K562 (cell line): ENCODE data around the gene COMP.
"Not testable (repeated sequence)": the region's sequence is repeated elsewhere in the genome, so short reads cannot be mapped to it uniquely, and the experiment has no call there.

Experiments
- HDAC6 ChIP-seq: IDR thresholded peaks from 2 replicates; pipeline ENCODE4 v1.6.1; 2012; ENCODE audit warnings: low read depth, mild to moderate bottlenecking, control low read depth, inconsistent platforms, low read length, moderate library complexity
- POLR2AphosphoS5 ChIP-seq: IDR thresholded peaks from 2 replicates; pipeline ENCODE4 v1.6.1; 2011; ENCODE audit warnings: mild to moderate bottlenecking, low read depth, low read length, moderate library complexity; ENCODE audit not compliant: control insufficient read depth, insufficient read depth
- RBM15 ChIP-seq: fragments of 200-400 bp; formaldehyde crosslinking; IDR thresholded peaks from 2 replicates; pipeline ENCODE4 v1.6.1; 2018; ENCODE audit warnings: mild to moderate bottlenecking, low read length, moderate library complexity; ENCODE audit not compliant: insufficient read depth
- TBP ChIP-seq: optimal IDR thresholded peaks from 2 replicates; pipeline ENCODE3; 2011; ENCODE audit warnings: low read depth, low read length, improper control_type of control experiment
- ZBTB7A ChIP-seq: IDR thresholded peaks from 2 replicates; pipeline ENCODE4 v1.6.1; 2011; ENCODE audit warnings: low read depth, mild to moderate bottlenecking, low read length, moderate library complexity, borderline replicate concordance; ENCODE audit not compliant: control insufficient read depth
- TF ChIP-seq, protein P1 (sequence below), 3 experiments: IDR thresholded peaks in 2 of 3; conservative IDR thresholded peaks in 1 of 3; 2 replicates each; pipeline ENCODE4 v1.5.1; 2011 to 2012; ENCODE audit warnings: low read length in 3 of 3, mild to moderate bottlenecking in 3 of 3, control low read depth in 2 of 3, improper control_type of control experiment in 1 of 3, inconsistent platforms in 1 of 3, low read depth in 1 of 3, mixed read lengths in 1 of 3, moderate library complexity in 1 of 3; ENCODE audit not compliant: insufficient read depth in 2 of 3
- TF ChIP-seq, protein P2 (sequence below): sonication (generic); formaldehyde crosslinking; IDR thresholded peaks from 2 replicates; pipeline ENCODE4 v1.8.0; 2022; ENCODE audit warnings: missing genetic modification reagents, mild to moderate bottlenecking, borderline replicate concordance

DNA sequence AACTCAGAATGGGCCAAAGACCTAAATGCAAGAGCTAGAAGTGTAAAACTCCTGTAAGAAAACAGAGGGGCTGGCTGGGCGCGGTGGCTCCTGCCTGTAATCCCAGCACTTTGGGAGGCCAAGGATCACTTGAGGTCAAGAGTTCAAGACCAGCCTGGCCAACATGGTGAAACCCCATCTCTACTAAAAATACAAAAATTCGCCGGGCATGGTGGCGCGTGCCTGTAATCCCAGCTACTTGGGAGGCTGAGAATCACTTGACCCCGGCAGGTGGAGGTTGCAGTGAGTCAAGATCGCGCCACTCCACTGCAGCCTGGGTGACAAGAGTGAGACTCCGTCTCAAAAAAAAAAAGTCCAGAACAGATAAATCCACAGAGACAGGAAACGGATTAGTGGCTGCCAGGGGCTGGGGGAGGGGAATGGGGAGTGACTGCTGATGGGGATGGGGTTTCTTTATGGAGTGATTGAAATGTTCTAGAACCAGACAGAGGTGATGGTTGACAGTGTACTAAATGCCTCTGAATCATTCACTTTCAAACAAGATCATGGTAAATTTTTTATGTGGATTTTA lies 57.3 kb downstream of the COMP start:
- TF ChIP-seq ZBTB7A, POLR2AphosphoS5, RBM15, HDAC6, TBP: not testable (repeated sequence)
- TF ChIP-seq, protein P1, sequence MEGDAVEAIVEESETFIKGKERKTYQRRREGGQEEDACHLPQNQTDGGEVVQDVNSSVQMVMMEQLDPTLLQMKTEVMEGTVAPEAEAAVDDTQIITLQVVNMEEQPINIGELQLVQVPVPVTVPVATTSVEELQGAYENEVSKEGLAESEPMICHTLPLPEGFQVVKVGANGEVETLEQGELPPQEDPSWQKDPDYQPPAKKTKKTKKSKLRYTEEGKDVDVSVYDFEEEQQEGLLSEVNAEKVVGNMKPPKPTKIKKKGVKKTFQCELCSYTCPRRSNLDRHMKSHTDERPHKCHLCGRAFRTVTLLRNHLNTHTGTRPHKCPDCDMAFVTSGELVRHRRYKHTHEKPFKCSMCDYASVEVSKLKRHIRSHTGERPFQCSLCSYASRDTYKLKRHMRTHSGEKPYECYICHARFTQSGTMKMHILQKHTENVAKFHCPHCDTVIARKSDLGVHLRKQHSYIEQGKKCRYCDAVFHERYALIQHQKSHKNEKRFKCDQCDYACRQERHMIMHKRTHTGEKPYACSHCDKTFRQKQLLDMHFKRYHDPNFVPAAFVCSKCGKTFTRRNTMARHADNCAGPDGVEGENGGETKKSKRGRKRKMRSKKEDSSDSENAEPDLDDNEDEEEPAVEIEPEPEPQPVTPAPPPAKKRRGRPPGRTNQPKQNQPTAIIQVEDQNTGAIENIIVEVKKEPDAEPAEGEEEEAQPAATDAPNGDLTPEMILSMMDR (IDR thresholded peaks at IDR 0.05 in 2 of 3, conservative IDR thresholded peaks at IDR 0.05 in 1 of 3; ENCODE audit: insufficient read depth in 2 of 3, low read depth in 1 of 3, low read length in 3 of 3): not testable (repeated sequence)
- TF ChIP-seq, protein P2, sequence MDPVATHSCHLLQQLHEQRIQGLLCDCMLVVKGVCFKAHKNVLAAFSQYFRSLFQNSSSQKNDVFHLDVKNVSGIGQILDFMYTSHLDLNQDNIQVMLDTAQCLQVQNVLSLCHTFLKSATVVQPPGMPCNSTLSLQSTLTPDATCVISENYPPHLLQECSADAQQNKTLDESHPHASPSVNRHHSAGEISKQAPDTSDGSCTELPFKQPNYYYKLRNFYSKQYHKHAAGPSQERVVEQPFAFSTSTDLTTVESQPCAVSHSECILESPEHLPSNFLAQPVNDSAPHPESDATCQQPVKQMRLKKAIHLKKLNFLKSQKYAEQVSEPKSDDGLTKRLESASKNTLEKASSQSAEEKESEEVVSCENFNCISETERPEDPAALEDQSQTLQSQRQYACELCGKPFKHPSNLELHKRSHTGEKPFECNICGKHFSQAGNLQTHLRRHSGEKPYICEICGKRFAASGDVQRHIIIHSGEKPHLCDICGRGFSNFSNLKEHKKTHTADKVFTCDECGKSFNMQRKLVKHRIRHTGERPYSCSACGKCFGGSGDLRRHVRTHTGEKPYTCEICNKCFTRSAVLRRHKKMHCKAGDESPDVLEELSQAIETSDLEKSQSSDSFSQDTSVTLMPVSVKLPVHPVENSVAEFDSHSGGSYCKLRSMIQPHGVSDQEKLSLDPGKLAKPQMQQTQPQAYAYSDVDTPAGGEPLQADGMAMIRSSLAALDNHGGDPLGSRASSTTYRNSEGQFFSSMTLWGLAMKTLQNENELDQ (CRISPR knock-in tag): not testable (repeated sequence)
